Stimulated activated naive CD8-positive, alpha-beta T cell treated with anti-CD3 and anti-CD28 coated beads, Interleukin-15, amount 100 ng/mL, for 72 hours (primary cell): ENCODE data around the gene HSD17B11.
"Not testable (repeated sequence)": the region's sequence is repeated elsewhere in the genome, so short reads cannot be mapped to it uniquely, and the experiment has no call there.

Source experiments
- ATAC-seq: fragments of 150-1000 bp; cut with Tn5 transposase; 2 replicates; pipeline ENCODE4 v1.10.0; 2021; ENCODE audit warnings: mild to moderate bottlenecking, moderate library complexity
- DNase-seq, 2 donors: peaks; one replicate each; pipeline ENCODE4 v3.0.0; 2021 to 2022
- H3K27ac Mint-ChIP-seq, 2 donors: one replicate each; pipeline ENCODE4 v1.8.0; 2022; ENCODE audit warnings: mild to moderate bottlenecking in 2 of 2, mixed read lengths in 2 of 2, moderate library complexity in 2 of 2
- H3K27me3 Mint-ChIP-seq: one replicate; pipeline ENCODE4 v1.8.0; 2022; ENCODE audit warnings: mixed read lengths
- H3K4me1 Mint-ChIP-seq: one replicate; pipeline ENCODE4 v1.8.0; 2022; ENCODE audit warnings: mild to moderate bottlenecking, mixed read lengths
- H3K4me3 Mint-ChIP-seq, 2 donors: one replicate each; pipeline ENCODE4 v1.8.0; 2022; ENCODE audit warnings: mild to moderate bottlenecking in 2 of 2, mixed read lengths in 2 of 2, moderate library complexity in 1 of 2
- H3K9me3 Mint-ChIP-seq, 2 donors: one replicate each; pipeline ENCODE4 v1.8.0; 2022; ENCODE audit warnings: mixed read lengths in 2 of 2

Gene HSD17B11

GRCh38 chr4:87390891-87391575 is at the start of gene HSD17B11:
TSS of gene HSD17B11 (minus strand) at chr4:87391188. CDS start at chr4:87391070, 118 bp downstream.
- ATAC-seq = peak; percentile 97
- Mint-ChIP-seq H3K9me3 (no peaks in the 10 kb centered on the region), H3K27me3 (no peaks in the 10 kb centered on the region), H3K4me3 (peak within 1 kb of the TSS; percentile 89 to 95), H3K4me1 (peaks cover 43% of the 10 kb centered on the region), H3K27ac (peak within 1 kb of the TSS; percentile 92 to 95)
- DNase-seq = peak; percentile 76 to 84

- no peak for ATAC-seq
- H3K27ac Mint-ChIP-seq = no peak overlapping the region
- no peak overlapping the region for H3K4me3 Mint-ChIP-seq
- DNase-seq = no peak
- peaks cover 20% of the 10 kb centered on the region for H3K4me1 Mint-ChIP-seq
- no peaks in the 10 kb centered on the region for H3K9me3 Mint-ChIP-seq
- H3K27me3 Mint-ChIP-seq = no peaks in the 10 kb centered on the region
These were observed 42.4 kb upstream of the HSD17B11 start for GRCh38 chr4:87433342-87433741.

- DNase-seq = no peak
- H3K27ac Mint-ChIP-seq = no peak overlapping the region
- H3K4me3 Mint-ChIP-seq = no peak overlapping the region
- H3K4me1 Mint-ChIP-seq = peaks cover 26% of the 10 kb centered on the region
- no peaks in the 10 kb centered on the region for H3K27me3 Mint-ChIP-seq
- no peak for ATAC-seq
- no peaks in the 10 kb centered on the region for H3K9me3 Mint-ChIP-seq
These were observed 39.0 kb upstream of the HSD17B11 start for GRCh38 chr4:87430038-87430437.

- H3K4me3 Mint-ChIP-seq = no peak overlapping the region
- H3K4me1 Mint-ChIP-seq = peaks cover 36% of the 10 kb centered on the region
- DNase-seq (no peak), ATAC-seq (no peak)
- no peak overlapping the region for H3K27ac Mint-ChIP-seq
- H3K27me3 Mint-ChIP-seq = no peaks in the 10 kb centered on the region
- H3K9me3 Mint-ChIP-seq = no peaks in the 10 kb centered on the region
These were observed 38.0 kb upstream of the HSD17B11 start for GRCh38 chr4:87428979-87429378.

- Mint-ChIP-seq H3K4me1 (peaks cover 42% of the 10 kb centered on the region), H3K27me3 (no peaks in the 10 kb centered on the region), H3K4me3 (no peak overlapping the region), H3K27ac (no peak overlapping the region), H3K9me3 (no peaks in the 10 kb centered on the region)
- ATAC-seq (no peak), DNase-seq (no peak)
These were observed 36.5 kb upstream of the HSD17B11 start for GRCh38 chr4:87427518-87427868.

GRCh38 chr4:87426865-87427517 is 36.0 kb upstream of the HSD17B11 start:
- H3K27me3 Mint-ChIP-seq = no peaks in the 10 kb centered on the region
- peaks cover 42% of the 10 kb centered on the region for H3K4me1 Mint-ChIP-seq
- DNase-seq (no peak), ATAC-seq (no peak)
- H3K27ac Mint-ChIP-seq = no peak overlapping the region
- H3K9me3 Mint-ChIP-seq = no peaks in the 10 kb centered on the region
- no peak overlapping the region for H3K4me3 Mint-ChIP-seq

GRCh38 chr4:87425711-87426110 is 34.7 kb upstream of the HSD17B11 start:
- ATAC-seq (no peak), DNase-seq (no peak)
- Mint-ChIP-seq H3K27me3 (no peaks in the 10 kb centered on the region), H3K4me1 (peaks cover 44% of the 10 kb centered on the region), H3K9me3 (no peaks in the 10 kb centered on the region), H3K4me3 (no peak overlapping the region), H3K27ac (peak overlapping the region in 1 of 2 donors; percentile 76)

GRCh38 chr4:87424099-87424543 is 33.1 kb upstream of the HSD17B11 start:
- Mint-ChIP-seq H3K4me1 (peaks cover 33% of the 10 kb centered on the region), H3K4me3 (peak overlapping the region; percentile 65 to 94)
- not testable (repeated sequence) for ATAC-seq, DNase-seq, H3K27ac Mint-ChIP-seq, H3K27me3 Mint-ChIP-seq, H3K9me3 Mint-ChIP-seq

GRCh38 chr4:87423317-87424098 is 32.5 kb upstream of the HSD17B11 start:
- no peak for ATAC-seq
- H3K9me3 Mint-ChIP-seq = no peaks in the 10 kb centered on the region
- peak overlapping the region; percentile 94 to 95 for H3K4me3 Mint-ChIP-seq
- DNase-seq = no peak
- H3K4me1 Mint-ChIP-seq = peaks cover 33% of the 10 kb centered on the region
- H3K27me3 Mint-ChIP-seq = no peaks in the 10 kb centered on the region
- peak overlapping the region; percentile 4 to 83 for H3K27ac Mint-ChIP-seq

- DNase-seq (peak; percentile 77 to 86), ATAC-seq (peak; percentile 95)
- Mint-ChIP-seq H3K4me3 (peak within 1 kb of the TSS; percentile 94 to 95), H3K27me3 (no peaks in the 10 kb centered on the region), H3K4me1 (peaks cover 26% of the 10 kb centered on the region), H3K27ac (peak within 1 kb of the TSS; percentile 98 to 99), H3K9me3 (no peaks in the 10 kb centered on the region)
These were observed 31.4 kb upstream of the HSD17B11 start, which contains the start of gene NUDT9 for GRCh38 chr4:87422104-87423052. TSS of gene NUDT9 (plus strand) at chr4:87422573. CDS start at chr4:87422906, 333 bp downstream.

GRCh38 chr4:87420276-87420830 is 29.4 kb upstream of the HSD17B11 start:
- no peak overlapping the region for H3K27ac Mint-ChIP-seq
- ATAC-seq (no peak), DNase-seq (no peak)
- H3K9me3 Mint-ChIP-seq = no peaks in the 10 kb centered on the region
- peaks cover 26% of the 10 kb centered on the region for H3K4me1 Mint-ChIP-seq
- no peaks in the 10 kb centered on the region for H3K27me3 Mint-ChIP-seq
- H3K4me3 Mint-ChIP-seq = no peak overlapping the region

- no peak overlapping the region for H3K4me3 Mint-ChIP-seq
- no peaks in the 10 kb centered on the region for H3K27me3 Mint-ChIP-seq
- H3K4me1 Mint-ChIP-seq = peaks cover 23% of the 10 kb centered on the region
- DNase-seq = no peak
- ATAC-seq = no peak
- H3K27ac Mint-ChIP-seq = no peak overlapping the region
- H3K9me3 Mint-ChIP-seq = no peaks in the 10 kb centered on the region
These were observed 28.7 kb upstream of the HSD17B11 start for GRCh38 chr4:87419578-87420249.

- H3K9me3 Mint-ChIP-seq, H3K4me3 Mint-ChIP-seq, DNase-seq, H3K27ac Mint-ChIP-seq, H3K27me3 Mint-ChIP-seq, ATAC-seq: not testable (repeated sequence)
- H3K4me1 Mint-ChIP-seq = peaks cover 10% of the 10 kb centered on the region
These were observed 27.4 kb upstream of the HSD17B11 start for GRCh38 chr4:87418410-87418809.

- Mint-ChIP-seq H3K27me3 (no peaks in the 10 kb centered on the region), H3K27ac (no peak overlapping the region), H3K9me3 (no peaks in the 10 kb centered on the region), H3K4me3 (no peak overlapping the region), H3K4me1 (peaks cover 9% of the 10 kb centered on the region)
- ATAC-seq (no peak), DNase-seq (no peak)
These were observed 26.0 kb upstream of the HSD17B11 start for GRCh38 chr4:87416965-87417364.
